ENCODE results near the gene FAM153A.
"Not testable (repeated sequence)": the region's sequence is repeated elsewhere in the genome, so short reads cannot be mapped to it uniquely, and the experiment has no call there.

Gene FAM153A

DNA sequence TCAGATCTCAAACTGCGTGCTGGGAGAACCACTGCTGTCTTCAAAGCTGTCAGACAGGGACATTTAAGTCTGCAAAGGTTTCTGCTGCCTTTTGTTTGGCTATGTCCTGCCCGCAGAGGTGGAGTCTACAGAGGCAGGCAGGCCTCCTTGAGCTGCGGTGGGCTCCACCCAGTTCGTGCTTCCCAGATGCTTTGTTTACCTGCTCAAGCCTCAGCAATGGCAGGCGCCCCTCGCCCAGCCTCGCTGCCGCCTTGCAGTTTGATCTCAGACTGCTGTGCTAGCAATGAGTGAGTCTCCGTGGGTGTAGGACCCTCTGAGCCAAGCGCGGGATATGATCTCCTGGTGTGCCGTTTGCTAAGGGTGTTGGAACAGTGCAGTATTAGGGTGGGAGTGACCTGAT lies 8.9 kb upstream of the FAM153A start:
- H3K9me3 ChIP-seq (ENCODE audit: low read depth, low read length); H3K36me3 ChIP-seq (ENCODE audit: insufficient read depth, low read length); H3K27ac ChIP-seq; H3K9ac ChIP-seq (ENCODE audit: insufficient read length); H3K4me3 ChIP-seq; DNase-seq (ENCODE audit: low read depth, low spot score): not testable (repeated sequence)

DNA sequence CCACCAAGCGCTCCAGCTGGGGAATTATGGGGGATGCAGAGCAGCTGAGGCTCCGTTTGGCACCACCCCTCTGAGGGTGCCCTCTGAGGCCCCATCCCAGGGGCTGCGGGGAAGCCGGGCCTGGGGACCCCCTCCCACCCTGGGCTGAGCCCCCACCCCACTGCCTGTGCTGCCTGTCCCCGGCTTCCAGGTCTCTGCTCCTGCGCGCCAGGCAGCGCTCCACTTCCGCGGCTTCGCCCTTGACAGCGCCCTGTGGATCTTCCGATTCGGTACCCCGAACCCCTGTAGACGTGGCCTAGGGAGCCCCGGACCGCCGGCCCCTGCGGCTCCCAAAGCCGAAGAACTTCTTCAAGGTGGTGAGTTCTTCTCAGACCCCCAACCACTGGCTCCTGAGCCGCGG lies 530 bp downstream of the FAM153A start:
- not testable (repeated sequence) for H3K27ac ChIP-seq; H3K9ac ChIP-seq (ENCODE audit: insufficient read length); H3K9me3 ChIP-seq (ENCODE audit: low read depth, low read length); H3K36me3 ChIP-seq (ENCODE audit: insufficient read depth, low read length); H3K4me3 ChIP-seq; DNase-seq (ENCODE audit: low read depth, low spot score)

DNA sequence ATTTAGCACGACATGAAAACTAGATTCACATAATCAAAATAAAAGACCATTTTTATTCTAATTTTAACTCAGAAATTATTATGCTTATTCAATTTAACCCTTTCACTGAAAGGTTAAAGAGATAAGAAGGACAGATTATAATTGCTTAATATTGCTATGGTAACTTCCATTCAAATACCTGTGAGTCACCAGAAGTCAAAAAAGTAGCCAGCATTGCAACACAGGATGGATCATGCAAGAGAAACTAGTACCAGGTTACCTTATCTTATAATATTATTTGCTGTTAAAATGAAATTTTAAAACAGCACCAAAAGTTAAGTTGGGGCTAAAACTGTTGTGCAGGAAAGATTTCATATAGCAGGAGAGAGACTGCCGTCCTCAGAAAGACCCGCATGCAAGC lies 11.5 kb downstream of the FAM153A start:
- H3K9me3 ChIP-seq (ENCODE audit: low read depth, low read length); H3K4me3 ChIP-seq; H3K36me3 ChIP-seq (ENCODE audit: insufficient read depth, low read length); DNase-seq (ENCODE audit: low read depth, low spot score); H3K27ac ChIP-seq; H3K9ac ChIP-seq (ENCODE audit: insufficient read length): not testable (repeated sequence)

DNA sequence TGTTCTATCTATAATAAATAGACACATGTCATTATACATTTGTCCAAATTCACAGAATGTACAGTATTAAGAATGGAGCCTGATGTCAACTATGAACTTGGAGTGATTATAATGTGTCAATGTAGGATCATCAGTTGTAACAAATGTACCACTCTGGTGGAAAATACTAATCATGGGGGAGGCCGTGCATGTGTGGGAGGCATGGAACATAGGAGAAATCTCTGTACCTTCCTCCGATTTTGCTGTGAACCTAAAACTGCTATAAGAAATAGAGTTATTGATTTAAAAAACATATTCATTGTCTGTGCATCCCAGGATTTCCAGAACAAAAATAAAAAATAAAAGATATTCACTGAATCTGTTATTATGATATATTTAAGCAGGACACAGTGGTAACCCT lies 12.1 kb downstream of the FAM153A start:
- H3K27ac ChIP-seq; H3K9ac ChIP-seq (ENCODE audit: insufficient read length); H3K4me3 ChIP-seq; H3K36me3 ChIP-seq (ENCODE audit: insufficient read depth, low read length); H3K9me3 ChIP-seq (ENCODE audit: low read depth, low read length); DNase-seq (ENCODE audit: low read depth, low spot score): not testable (repeated sequence)

DNA sequence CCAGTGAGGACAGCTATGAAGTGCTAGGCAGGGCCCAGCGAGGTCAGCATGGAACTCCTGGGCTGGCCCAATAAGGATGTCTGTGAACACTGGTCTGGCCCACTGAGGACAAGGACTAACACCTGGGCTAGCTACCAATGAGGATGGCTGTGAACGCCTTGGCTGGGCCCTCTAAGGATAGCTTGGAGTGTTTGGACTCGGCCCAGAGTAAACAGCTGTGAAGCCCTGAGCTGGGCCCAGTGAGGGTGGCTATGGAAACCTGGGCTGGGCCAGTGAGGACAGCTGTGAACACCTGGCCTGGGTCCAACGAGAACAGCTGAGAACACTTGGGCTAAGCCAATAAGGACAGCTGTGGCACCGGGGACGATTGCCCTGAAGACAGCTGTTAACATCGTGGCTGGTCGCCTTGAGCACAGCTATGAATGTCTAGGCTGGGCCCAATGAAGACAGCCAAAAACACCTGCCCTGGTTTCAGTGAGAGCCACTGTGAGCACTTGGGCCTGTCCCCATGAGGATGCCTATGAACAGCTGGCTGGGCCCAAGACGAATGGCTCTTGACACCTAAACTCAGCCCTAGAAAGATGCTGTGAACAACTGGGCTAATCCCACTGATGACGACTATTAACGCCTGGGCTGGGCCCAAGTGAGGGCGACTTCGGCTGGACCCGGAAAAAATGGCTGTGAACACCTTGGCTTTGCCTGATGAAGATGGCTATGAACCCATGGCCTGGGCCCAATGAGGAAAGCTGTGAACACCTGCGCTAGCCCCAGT lies 18.8 kb downstream of the FAM153A start:
- not testable (repeated sequence) for H3K9me3 ChIP-seq (ENCODE audit: low read depth, low read length); DNase-seq (ENCODE audit: low read depth, low spot score); H3K9ac ChIP-seq (ENCODE audit: insufficient read length); H3K27ac ChIP-seq; H3K4me3 ChIP-seq; H3K36me3 ChIP-seq (ENCODE audit: insufficient read depth, low read length)

GRCh38 chr5:177760954-177761353 lies 21.7 kb downstream of the FAM153A start:
- not testable (repeated sequence) for DNase-seq (ENCODE audit: low read depth, low spot score); H3K9me3 ChIP-seq (ENCODE audit: low read depth, low read length); H3K9ac ChIP-seq (ENCODE audit: insufficient read length); H3K27ac ChIP-seq; H3K4me3 ChIP-seq; H3K36me3 ChIP-seq (ENCODE audit: insufficient read depth, low read length)

GRCh38 chr5:177747354-177747753 lies 35.3 kb downstream of the FAM153A start:
- H3K9ac ChIP-seq (ENCODE audit: insufficient read length); H3K9me3 ChIP-seq (ENCODE audit: low read depth, low read length); DNase-seq (ENCODE audit: low read depth, low spot score); H3K36me3 ChIP-seq (ENCODE audit: insufficient read depth, low read length); H3K4me3 ChIP-seq; H3K27ac ChIP-seq: not testable (repeated sequence)

GRCh38 chr5:177724858-177725257 lies 57.8 kb downstream of the FAM153A start:
- H3K4me3 ChIP-seq; H3K36me3 ChIP-seq (ENCODE audit: insufficient read depth, low read length); H3K9ac ChIP-seq (ENCODE audit: insufficient read length); DNase-seq (ENCODE audit: low read depth, low spot score); H3K27ac ChIP-seq; H3K9me3 ChIP-seq (ENCODE audit: low read depth, low read length): not testable (repeated sequence)

GRCh38 chr5:177723831-177724485 lies 58.7 kb downstream of the FAM153A start:
- not testable (repeated sequence) for DNase-seq (ENCODE audit: low read depth, low spot score); H3K27ac ChIP-seq; H3K36me3 ChIP-seq (ENCODE audit: insufficient read depth, low read length); H3K9ac ChIP-seq (ENCODE audit: insufficient read length); H3K4me3 ChIP-seq; H3K9me3 ChIP-seq (ENCODE audit: low read depth, low read length)

- H3K27ac ChIP-seq; H3K36me3 ChIP-seq (ENCODE audit: insufficient read depth, low read length); H3K4me3 ChIP-seq; H3K9me3 ChIP-seq (ENCODE audit: low read depth, low read length); DNase-seq (ENCODE audit: low read depth, low spot score); H3K9ac ChIP-seq (ENCODE audit: insufficient read length): not testable (repeated sequence)
These were observed 59.9 kb downstream of the FAM153A start for GRCh38 chr5:177722829-177723228.

- H3K27ac ChIP-seq; H3K9ac ChIP-seq (ENCODE audit: insufficient read length); DNase-seq (ENCODE audit: low read depth, low spot score); H3K36me3 ChIP-seq (ENCODE audit: insufficient read depth, low read length); H3K9me3 ChIP-seq (ENCODE audit: low read depth, low read length); H3K4me3 ChIP-seq: not testable (repeated sequence)
These were observed 62.7 kb downstream of the FAM153A start for GRCh38 chr5:177719989-177720388.

DNA sequence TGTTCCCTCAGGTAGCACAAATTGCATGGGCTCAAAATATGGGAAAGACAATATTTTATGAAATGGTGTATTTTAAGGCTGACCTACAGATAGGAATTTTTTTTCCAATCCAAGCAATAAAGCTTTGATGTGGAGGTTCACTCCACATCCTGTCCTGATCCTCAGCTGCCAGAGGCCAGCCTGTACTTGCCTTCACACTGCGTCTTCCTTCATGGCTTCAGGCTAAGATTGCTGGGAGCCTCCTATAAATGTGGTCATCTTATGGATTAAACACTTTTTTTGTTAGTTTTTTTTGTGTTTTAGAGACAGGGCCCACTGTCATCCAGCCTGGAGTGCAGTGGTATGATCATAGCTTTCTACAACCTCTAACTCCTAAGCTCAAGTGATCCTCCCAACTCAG lies 67.3 kb downstream of the FAM153A start:
- H3K27ac ChIP-seq; H3K4me3 ChIP-seq; H3K9ac ChIP-seq (ENCODE audit: insufficient read length); H3K9me3 ChIP-seq (ENCODE audit: low read depth, low read length); H3K36me3 ChIP-seq (ENCODE audit: insufficient read depth, low read length); DNase-seq (ENCODE audit: low read depth, low spot score): not testable (repeated sequence)

DNA sequence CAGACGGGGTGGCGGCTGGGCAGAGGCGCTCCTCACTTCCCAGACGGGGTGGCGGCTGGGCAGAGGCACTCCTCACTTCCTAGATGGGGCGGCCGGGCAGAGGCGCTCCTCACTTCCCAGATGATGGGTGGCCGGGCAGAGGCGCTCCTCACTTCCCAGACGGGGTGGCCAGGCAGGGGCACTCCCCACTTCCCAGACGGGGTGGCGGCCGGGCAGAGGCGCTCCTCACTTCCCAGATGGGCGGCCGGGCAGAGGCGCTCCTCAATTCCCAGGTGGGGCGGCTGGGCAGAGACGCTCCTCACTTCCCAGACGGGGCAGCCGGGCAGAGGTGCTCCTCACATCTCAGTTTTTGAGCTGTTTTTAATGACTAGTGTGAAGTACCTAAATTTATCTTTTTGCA lies 86.6 kb downstream of the FAM153A start:
- not testable (repeated sequence) for DNase-seq (ENCODE audit: low read depth, low spot score); H3K9me3 ChIP-seq (ENCODE audit: low read depth, low read length); H3K27ac ChIP-seq; H3K4me3 ChIP-seq; H3K36me3 ChIP-seq (ENCODE audit: insufficient read depth, low read length); H3K9ac ChIP-seq (ENCODE audit: insufficient read length)

DNA sequence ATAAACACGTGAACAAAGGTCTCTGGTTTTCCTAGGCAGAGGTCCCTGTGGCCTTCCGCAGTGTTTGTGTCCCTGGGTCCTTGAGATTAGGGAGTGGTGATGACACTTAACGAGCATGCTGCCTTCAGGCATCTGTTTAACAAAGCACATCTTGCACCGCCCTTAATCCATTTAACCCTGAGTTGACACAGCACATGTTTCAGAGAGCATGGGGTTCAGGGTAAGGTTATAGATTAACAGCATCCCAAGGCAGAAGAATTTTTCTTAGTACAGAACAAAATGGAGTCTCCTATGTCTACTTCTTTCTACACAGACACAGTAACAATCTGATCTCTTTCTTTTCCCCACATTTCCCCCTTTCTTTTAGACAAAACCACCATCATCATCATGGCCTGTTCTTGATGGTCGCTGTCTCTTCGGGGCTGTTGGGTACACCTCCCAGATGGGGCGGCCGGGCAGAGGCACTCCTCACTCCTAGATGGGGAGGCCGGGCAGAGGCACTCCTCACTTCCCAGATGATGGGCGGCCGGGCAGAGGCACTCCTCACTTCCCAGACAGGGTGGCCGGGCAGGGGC lies 87.3 kb downstream of the FAM153A start:
- H3K4me3 ChIP-seq; H3K36me3 ChIP-seq (ENCODE audit: insufficient read depth, low read length); H3K27ac ChIP-seq; DNase-seq (ENCODE audit: low read depth, low spot score); H3K9ac ChIP-seq (ENCODE audit: insufficient read length); H3K9me3 ChIP-seq (ENCODE audit: low read depth, low read length): not testable (repeated sequence)

DNA sequence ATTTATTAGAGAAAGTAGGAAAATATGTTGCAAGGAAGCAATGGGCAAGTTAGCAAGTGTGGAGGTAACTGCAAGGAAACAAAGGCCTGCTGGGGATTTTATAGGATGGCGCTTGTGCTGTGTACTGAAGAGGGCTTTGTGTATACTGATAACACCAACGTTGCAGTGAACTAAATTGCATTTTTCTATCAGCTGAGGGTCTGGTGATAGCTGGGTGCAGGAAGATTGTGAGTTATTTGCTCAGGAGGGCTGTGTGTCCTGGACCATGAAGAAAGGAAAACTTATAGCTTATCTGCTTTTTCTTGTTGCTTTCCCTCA lies 88.2 kb downstream of the FAM153A start:
- not testable (repeated sequence) for H3K36me3 ChIP-seq (ENCODE audit: insufficient read depth, low read length); H3K9ac ChIP-seq (ENCODE audit: insufficient read length); H3K27ac ChIP-seq; H3K9me3 ChIP-seq (ENCODE audit: low read depth, low read length); H3K4me3 ChIP-seq; DNase-seq (ENCODE audit: low read depth, low spot score)

Measured in SK-N-MC (cell line).